ENCODE measurements around the gene COBL. TPM values are rescaled to one million over a fixed set of nuclear protein-coding genes. Genes with fewer than 3 reads are reported as not detected.

Gene COBL
- total and polyA plus RNA-seq, 5 donors from 2014 or later, result 0.03 to 0.59 TPM; not detected in 3

DNA sequence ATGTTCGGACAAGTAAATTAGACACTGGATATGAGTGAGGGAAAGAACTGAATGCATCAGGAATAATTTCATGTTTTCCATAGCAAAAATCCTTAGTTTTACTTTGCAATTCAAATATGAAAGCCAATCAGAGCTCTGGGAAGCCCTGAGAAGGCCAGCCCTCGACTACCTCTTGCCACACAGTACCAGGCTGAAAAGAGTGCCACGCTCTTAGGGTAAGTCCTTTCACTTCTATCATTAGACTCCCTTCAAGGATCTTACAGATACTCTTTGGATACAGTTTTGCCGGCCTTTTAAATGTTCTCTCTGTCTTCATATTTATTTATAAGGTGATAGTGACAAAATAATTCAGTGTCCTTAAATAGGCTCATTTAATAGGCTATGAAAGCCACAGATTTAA is 1.9 kb downstream of the COBL start:
- H3K27ac Mint-ChIP-seq, result no peak overlapping the region
- H3K4me3 Mint-ChIP-seq, result no peak overlapping the region
- no peak for DNase-seq
- peaks cover 0 to 2% (median 0%) of the 10 kb centered on the region in 7 donors for H3K9me3 Mint-ChIP-seq
- Histone ChIP-seq H3K27me3 (ENCODE audit: control insufficient read depth, insufficient read depth, low read length) (peaks cover 10% of the 10 kb centered on the region), H3K4me3 (ENCODE audit: low read depth, low read length) (no peak overlapping the region), H3K27ac (ENCODE audit: insufficient read depth, low read length, poor library complexity, severe bottlenecking) (no peak overlapping the region), H3K4me1 (ENCODE audit: control insufficient read depth, insufficient read depth, low read length, poor library complexity, severe bottlenecking) (no peaks in the 10 kb centered on the region), H3K9me3 (ENCODE audit: control insufficient read depth in 2 of 2, low read length in 2 of 2) (no peaks in the 10 kb centered on the region), H3K36me3 (ENCODE audit: control insufficient read depth, insufficient read depth, low read length) (no peaks in the 10 kb centered on the region)
- H3K4me1 Mint-ChIP-seq, result peaks cover 0 to 6% (median 0%) of the 10 kb centered on the region in 4 donors
- no peak for ATAC-seq (ENCODE audit: low read depth in 2 of 2)
- peaks cover 44% of the 10 kb centered on the region for H3K27me3 Mint-ChIP-seq
- H3K36me3 Mint-ChIP-seq, result no peaks in the 10 kb centered on the region

DNA sequence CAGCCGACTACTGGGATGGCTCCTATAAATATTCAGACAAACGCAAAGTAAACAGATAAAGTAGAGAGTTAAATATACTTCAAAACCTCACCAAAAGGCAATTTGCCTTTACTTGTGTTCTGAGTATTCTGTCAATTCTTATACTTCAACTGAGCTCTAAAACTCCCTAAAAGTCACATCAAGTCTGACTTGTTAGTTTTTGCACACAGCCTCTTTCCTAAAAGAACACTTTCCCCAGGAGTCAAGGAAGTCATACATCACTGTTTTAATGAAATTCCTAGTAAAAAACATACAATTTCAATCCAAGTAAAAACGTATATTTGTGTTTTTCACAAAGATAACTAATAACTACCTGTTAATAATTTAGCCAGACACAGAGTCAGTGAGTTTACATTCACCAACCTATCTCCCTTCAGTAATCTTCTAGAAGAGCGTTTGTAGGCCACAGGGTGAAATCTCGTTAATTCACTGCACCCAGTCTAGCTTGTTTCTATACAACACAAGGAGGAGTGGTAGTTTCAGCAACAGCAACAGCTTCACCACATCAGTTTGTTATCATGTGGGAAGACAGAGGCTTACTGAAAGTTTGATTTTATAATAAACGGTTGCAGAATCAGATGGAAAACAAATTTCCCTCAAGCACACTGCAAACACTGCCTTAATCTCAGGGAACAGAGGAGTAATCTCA is 2.7 kb downstream of the COBL start:
- H3K4me3 ChIP-seq (ENCODE audit: low read depth, low read length), result no peak overlapping the region
- H3K27ac ChIP-seq (ENCODE audit: insufficient read depth, low read length, poor library complexity, severe bottlenecking), result no peak overlapping the region
- Mint-ChIP-seq H3K4me3 (peak overlapping the region in 1 of 4 donors; percentile 2), H3K4me1 (peaks cover 0 to 6% (median 0%) of the 10 kb centered on the region in 4 donors), H3K27ac (no peak overlapping the region), H3K9me3 (peaks cover 0 to 2% (median 0%) of the 10 kb centered on the region in 7 donors), H3K27me3 (peaks cover 43% of the 10 kb centered on the region), H3K36me3 (no peaks in the 10 kb centered on the region)
- H3K9me3 ChIP-seq (ENCODE audit: control insufficient read depth in 2 of 2, low read length in 2 of 2), result no peaks in the 10 kb centered on the region
- no peaks in the 10 kb centered on the region for H3K4me1 ChIP-seq (ENCODE audit: control insufficient read depth, insufficient read depth, low read length, poor library complexity, severe bottlenecking)
- ATAC-seq (ENCODE audit: low read depth in 2 of 2) (no peak), DNase-seq (no peak)
- H3K36me3 ChIP-seq (ENCODE audit: control insufficient read depth, insufficient read depth, low read length), result no peaks in the 10 kb centered on the region
- H3K27me3 ChIP-seq (ENCODE audit: control insufficient read depth, insufficient read depth, low read length), result peaks cover 10% of the 10 kb centered on the region

DNA sequence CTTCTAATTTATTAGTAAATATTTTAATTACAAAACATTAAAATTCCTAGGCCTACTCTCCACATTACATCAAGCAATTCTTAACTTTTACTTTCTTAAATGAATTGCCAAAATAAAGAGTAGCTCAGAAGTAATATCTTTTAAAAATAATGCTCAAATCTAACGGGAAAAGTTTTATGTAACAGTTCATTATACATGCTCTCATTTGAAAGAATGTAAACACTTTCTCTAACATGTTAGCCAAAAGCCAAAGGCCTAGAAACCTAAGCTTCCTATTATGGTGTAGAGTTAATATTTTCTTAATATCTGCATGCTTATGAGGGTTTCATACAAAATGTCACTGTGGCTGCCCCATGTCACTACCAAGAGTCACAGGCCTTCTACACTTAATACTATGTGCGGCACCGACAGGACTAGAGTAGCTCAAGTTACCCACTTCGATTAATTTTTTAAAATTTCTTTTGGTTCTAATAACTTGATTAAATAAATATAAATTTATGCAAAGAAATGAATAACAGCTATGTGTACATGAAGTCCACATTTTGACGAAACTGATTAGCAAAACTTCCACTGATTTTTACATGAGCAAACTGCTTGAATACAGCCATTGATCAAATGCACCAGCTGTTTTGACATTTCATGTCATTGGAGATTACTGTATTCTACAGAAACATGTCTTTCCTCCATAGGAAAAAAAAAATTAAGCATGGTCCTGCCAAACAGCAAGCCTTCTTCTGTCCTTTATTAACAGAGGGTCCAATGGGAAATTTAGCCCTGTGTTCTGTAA is 3.5 kb downstream of the COBL start:
- H3K9me3 Mint-ChIP-seq, result peaks cover 0 to 2% (median 0%) of the 10 kb centered on the region in 7 donors
- H3K27me3 Mint-ChIP-seq, result peaks cover 38% of the 10 kb centered on the region
- no peak overlapping the region for H3K27ac Mint-ChIP-seq

DNA sequence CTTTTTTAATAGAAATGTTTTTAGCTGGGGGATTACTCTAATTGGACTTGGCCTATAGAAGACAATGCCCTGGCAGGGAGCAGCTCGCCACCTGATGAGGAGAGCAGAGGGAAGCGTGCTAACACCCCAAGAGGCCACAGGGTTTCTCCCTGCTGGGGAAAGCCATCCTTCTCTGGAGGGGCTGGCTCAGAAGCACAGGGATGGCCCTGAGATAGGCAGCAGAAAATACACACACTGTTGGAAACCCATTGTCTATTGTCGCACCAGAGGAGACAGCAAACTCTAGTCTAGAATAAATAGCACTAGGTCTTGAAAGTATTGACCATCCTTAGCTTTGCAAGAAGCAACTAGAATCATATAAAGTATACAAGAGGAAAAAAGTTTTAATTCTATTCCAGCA is 5.4 kb downstream of the COBL start:
- no peak overlapping the region for H3K4me3 ChIP-seq (ENCODE audit: low read depth, low read length)
- no peaks in the 10 kb centered on the region for H3K36me3 Mint-ChIP-seq
- no peaks in the 10 kb centered on the region for H3K9me3 ChIP-seq (ENCODE audit: control insufficient read depth in 2 of 2, low read length in 2 of 2)
- H3K27ac Mint-ChIP-seq, result no peak overlapping the region
- DNase-seq (no peak), ATAC-seq (ENCODE audit: low read depth in 2 of 2) (no peak)
- no peaks in the 10 kb centered on the region for H3K36me3 ChIP-seq (ENCODE audit: control insufficient read depth, insufficient read depth, low read length)
- peaks cover 0 to 2% (median 0%) of the 10 kb centered on the region in 4 donors for H3K4me1 Mint-ChIP-seq
- H3K27me3 Mint-ChIP-seq, result peaks cover 25% of the 10 kb centered on the region
- H3K4me1 ChIP-seq (ENCODE audit: control insufficient read depth, insufficient read depth, low read length, poor library complexity, severe bottlenecking), result no peaks in the 10 kb centered on the region
- no peaks in the 10 kb centered on the region for H3K9me3 Mint-ChIP-seq
- no peak overlapping the region for H3K27ac ChIP-seq (ENCODE audit: insufficient read depth, low read length, poor library complexity, severe bottlenecking)
- H3K27me3 ChIP-seq (ENCODE audit: control insufficient read depth, insufficient read depth, low read length), result peaks cover 10% of the 10 kb centered on the region
- no peak overlapping the region for H3K4me3 Mint-ChIP-seq

More for the DNA sequence above, 3.5 kb downstream of the COBL start:
- ATAC-seq (ENCODE audit: low read depth in 2 of 2), result no peak
- Mint-ChIP-seq H3K4me1 (peaks cover 0 to 6% (median 0%) of the 10 kb centered on the region in 4 donors), H3K4me3 (no peak overlapping the region), H3K36me3 (no peaks in the 10 kb centered on the region)
- no peak for DNase-seq
- Histone ChIP-seq H3K4me3 (ENCODE audit: low read depth, low read length) (no peak overlapping the region), H3K9me3 (ENCODE audit: control insufficient read depth in 2 of 2, low read length in 2 of 2) (no peaks in the 10 kb centered on the region), H3K4me1 (ENCODE audit: control insufficient read depth, insufficient read depth, low read length, poor library complexity, severe bottlenecking) (no peaks in the 10 kb centered on the region), H3K27me3 (ENCODE audit: control insufficient read depth, insufficient read depth, low read length) (peaks cover 10% of the 10 kb centered on the region), H3K36me3 (ENCODE audit: control insufficient read depth, insufficient read depth, low read length) (no peaks in the 10 kb centered on the region), H3K27ac (ENCODE audit: insufficient read depth, low read length, poor library complexity, severe bottlenecking) (no peak overlapping the region)

DNA sequence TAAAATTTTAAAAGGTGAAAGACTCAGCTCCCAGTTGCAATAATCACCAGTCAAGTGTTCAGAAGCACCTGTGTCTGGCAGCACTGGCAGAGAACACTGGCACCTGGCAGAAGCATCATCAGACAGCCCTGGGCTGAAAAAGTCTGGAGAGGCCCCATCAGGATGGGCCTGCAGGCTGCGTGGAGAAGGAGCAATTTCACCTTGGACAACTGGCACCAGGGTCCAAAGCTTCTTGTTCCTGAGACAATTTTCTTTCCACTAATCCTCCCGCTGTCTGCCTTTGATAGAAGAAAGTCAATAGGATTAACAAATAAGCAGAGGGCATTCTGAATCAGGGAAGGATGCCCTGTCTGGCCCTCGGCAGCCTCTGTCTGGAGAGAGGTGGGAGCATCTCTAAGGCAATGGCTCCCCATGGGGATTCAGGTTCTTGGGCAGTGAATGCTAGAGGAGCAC is 6.5 kb downstream of the COBL start:
- H3K27ac ChIP-seq (ENCODE audit: insufficient read depth, low read length, poor library complexity, severe bottlenecking), result no peak overlapping the region
- Mint-ChIP-seq H3K36me3 (no peaks in the 10 kb centered on the region), H3K4me3 (no peak overlapping the region), H3K27ac (no peak overlapping the region), H3K27me3 (peaks cover 15% of the 10 kb centered on the region), H3K9me3 (no peaks in the 10 kb centered on the region), H3K4me1 (peaks cover 0 to 2% (median 0%) of the 10 kb centered on the region in 4 donors)
- H3K9me3 ChIP-seq (ENCODE audit: control insufficient read depth in 2 of 2, low read length in 2 of 2), result no peaks in the 10 kb centered on the region
- H3K4me3 ChIP-seq (ENCODE audit: low read depth, low read length), result no peak overlapping the region
- no peaks in the 10 kb centered on the region for H3K4me1 ChIP-seq (ENCODE audit: control insufficient read depth, insufficient read depth, low read length, poor library complexity, severe bottlenecking)
- peaks cover 10% of the 10 kb centered on the region for H3K27me3 ChIP-seq (ENCODE audit: control insufficient read depth, insufficient read depth, low read length)
- ATAC-seq (ENCODE audit: low read depth in 2 of 2) (no peak), DNase-seq (no peak)
- no peaks in the 10 kb centered on the region for H3K36me3 ChIP-seq (ENCODE audit: control insufficient read depth, insufficient read depth, low read length)

DNA sequence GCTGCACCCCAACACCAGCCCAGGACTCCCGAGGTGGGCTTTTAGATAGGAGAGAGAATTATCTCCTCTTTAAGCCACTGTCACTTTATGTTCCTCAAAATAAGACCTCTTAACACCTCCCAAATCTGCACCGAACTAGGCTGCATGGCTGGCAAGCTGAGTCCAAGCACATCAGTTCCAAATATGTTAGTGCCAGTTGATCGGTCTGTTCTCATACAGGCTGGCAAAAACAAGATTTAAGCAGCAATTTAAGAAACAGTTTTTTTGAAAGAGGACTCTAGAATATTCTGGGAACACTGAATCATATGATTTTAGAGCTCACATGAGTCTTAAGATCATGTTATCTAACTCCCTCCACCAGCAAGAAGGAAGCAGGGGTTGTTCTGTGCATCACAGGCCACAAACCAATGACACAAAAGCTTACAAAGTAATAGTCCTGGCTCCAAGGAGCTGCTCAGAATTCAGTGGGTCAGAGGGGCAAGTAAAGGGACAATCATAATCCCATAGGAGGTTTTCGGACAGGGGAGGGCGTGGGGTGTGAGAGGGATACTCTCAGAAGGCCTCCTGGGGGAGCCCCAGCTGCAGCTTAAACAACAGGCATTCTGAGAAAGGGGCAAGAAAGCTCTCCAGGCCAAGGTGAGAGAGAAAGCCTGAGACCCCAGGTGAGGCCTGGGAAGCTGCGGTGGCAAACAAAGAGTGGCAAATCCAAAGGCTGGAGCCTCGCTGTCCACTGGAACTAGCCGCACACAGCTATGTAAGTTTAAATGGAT is 7.1 kb downstream of the COBL start:
- ATAC-seq (ENCODE audit: low read depth in 2 of 2), result no peak
- Mint-ChIP-seq H3K27ac (peak overlapping the region in 1 of 3 donors; percentile 33), H3K4me1 (no peaks in the 10 kb centered on the region)

GRCh38 chr7:51308696-51309095 is 7.9 kb downstream of the COBL start:
- Mint-ChIP-seq H3K36me3 (no peaks in the 10 kb centered on the region), H3K27ac (no peak overlapping the region), H3K27me3 (peaks cover 1% of the 10 kb centered on the region), H3K4me1 (no peaks in the 10 kb centered on the region), H3K4me3 (no peak overlapping the region), H3K9me3 (no peaks in the 10 kb centered on the region)
- H3K36me3 ChIP-seq (ENCODE audit: control insufficient read depth, insufficient read depth, low read length), result no peaks in the 10 kb centered on the region
- H3K4me1 ChIP-seq (ENCODE audit: control insufficient read depth, insufficient read depth, low read length, poor library complexity, severe bottlenecking), result no peaks in the 10 kb centered on the region
- peaks cover under 1% of the 10 kb centered on the region for H3K27me3 ChIP-seq (ENCODE audit: control insufficient read depth, insufficient read depth, low read length)
- no peak for ATAC-seq (ENCODE audit: low read depth in 2 of 2)
- no peak for DNase-seq
- H3K27ac ChIP-seq (ENCODE audit: insufficient read depth, low read length, poor library complexity, severe bottlenecking), result no peak overlapping the region
- no peaks in the 10 kb centered on the region for H3K9me3 ChIP-seq (ENCODE audit: control insufficient read depth in 2 of 2, low read length in 2 of 2)
- H3K4me3 ChIP-seq (ENCODE audit: low read depth, low read length), result no peak overlapping the region

More for the DNA sequence above, 7.1 kb downstream of the COBL start:
- no peak overlapping the region for H3K27ac ChIP-seq (ENCODE audit: insufficient read depth, low read length, poor library complexity, severe bottlenecking)
- Mint-ChIP-seq H3K9me3 (no peaks in the 10 kb centered on the region), H3K27me3 (peaks cover 9% of the 10 kb centered on the region), H3K4me3 (no peak overlapping the region), H3K36me3 (no peaks in the 10 kb centered on the region)
- H3K36me3 ChIP-seq (ENCODE audit: control insufficient read depth, insufficient read depth, low read length), result no peaks in the 10 kb centered on the region
- H3K4me1 ChIP-seq (ENCODE audit: control insufficient read depth, insufficient read depth, low read length, poor library complexity, severe bottlenecking), result no peaks in the 10 kb centered on the region
- no peaks in the 10 kb centered on the region for H3K9me3 ChIP-seq (ENCODE audit: control insufficient read depth in 2 of 2, low read length in 2 of 2)
- no peak overlapping the region for H3K4me3 ChIP-seq (ENCODE audit: low read depth, low read length)
- no peak for DNase-seq
- H3K27me3 ChIP-seq (ENCODE audit: control insufficient read depth, insufficient read depth, low read length), result peaks cover 7% of the 10 kb centered on the region
